ENCODE measurements around the gene DPEP3.

Gene DPEP3

DNA sequence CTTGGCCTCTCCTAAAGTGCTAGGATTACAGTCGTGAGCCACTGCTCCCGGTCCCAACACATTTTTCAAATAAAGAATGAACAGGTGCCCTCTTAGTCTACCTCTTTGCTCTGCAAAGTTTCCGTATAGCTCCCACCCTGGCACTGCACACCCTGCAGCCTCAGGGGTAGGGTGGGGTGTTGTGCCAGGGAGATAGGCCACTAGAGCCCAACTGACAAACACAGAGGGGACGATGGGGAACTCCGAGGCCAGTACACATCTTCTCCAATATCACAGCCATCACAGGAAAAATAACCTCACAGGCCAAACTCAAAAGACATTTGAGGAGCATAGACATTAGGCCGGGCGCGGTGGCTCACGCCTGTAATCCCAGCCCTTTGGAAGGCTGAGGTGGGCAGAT lies 9.2 kb downstream of the DPEP3 start:
- DNase-seq (ENCODE audit: low spot score): no peak
- TF ChIP-seq, protein P1, sequence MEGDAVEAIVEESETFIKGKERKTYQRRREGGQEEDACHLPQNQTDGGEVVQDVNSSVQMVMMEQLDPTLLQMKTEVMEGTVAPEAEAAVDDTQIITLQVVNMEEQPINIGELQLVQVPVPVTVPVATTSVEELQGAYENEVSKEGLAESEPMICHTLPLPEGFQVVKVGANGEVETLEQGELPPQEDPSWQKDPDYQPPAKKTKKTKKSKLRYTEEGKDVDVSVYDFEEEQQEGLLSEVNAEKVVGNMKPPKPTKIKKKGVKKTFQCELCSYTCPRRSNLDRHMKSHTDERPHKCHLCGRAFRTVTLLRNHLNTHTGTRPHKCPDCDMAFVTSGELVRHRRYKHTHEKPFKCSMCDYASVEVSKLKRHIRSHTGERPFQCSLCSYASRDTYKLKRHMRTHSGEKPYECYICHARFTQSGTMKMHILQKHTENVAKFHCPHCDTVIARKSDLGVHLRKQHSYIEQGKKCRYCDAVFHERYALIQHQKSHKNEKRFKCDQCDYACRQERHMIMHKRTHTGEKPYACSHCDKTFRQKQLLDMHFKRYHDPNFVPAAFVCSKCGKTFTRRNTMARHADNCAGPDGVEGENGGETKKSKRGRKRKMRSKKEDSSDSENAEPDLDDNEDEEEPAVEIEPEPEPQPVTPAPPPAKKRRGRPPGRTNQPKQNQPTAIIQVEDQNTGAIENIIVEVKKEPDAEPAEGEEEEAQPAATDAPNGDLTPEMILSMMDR (IDR thresholded peaks at IDR 0.05; ENCODE audit: borderline replicate concordance, control extremely low read depth, extremely low read depth, insufficient read depth, missing control alignments): no peak
- in situ Hi-C loops (cut with MboI; ENCODE audit: low sequenced_read_pairs, unreplicated experiment): no loop called here

DNA sequence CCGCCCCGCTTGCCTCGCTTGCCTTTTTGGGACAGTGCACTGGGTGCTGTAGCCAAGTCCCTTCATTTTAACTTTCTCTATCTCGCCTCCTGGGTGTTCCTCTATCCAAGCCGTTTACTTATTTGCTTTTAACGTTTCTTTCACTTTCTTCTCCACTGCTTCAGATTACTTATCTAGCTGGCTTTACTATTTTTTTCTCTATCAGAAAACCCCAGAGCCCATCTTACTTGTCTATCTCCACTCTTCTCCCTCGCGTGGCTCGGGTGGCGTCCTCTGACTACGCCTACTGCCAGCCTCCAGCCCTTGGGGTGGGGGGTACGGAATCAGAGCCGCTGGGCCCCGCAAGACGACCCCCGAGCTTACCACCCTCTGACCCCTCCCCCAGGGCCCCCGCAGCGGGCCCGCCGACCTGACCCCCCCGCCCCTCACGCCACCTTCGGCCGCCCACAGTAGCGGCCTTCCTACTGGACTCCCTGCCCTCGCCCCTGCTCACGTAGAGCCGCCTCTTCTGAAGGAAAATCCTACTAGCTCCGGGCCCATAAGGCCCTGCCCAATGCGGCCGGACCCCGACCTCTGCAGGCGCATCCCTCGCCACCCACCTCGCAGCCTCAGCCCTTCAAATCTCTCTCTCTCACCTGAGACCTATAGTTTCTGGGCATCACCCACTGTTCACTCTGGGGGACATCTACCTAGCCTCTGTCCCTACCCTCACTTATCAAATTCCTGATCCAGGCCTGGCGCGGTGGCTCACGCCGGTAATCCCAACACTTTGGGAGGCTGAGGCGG lies 10.9 kb downstream of the DPEP3 start:
- TF ChIP-seq, protein P1 (IDR thresholded peaks at IDR 0.05; ENCODE audit: borderline replicate concordance, control extremely low read depth, extremely low read depth, insufficient read depth, missing control alignments): no peak
- in situ Hi-C loops (cut with MboI; ENCODE audit: low sequenced_read_pairs, unreplicated experiment): no loop called here
- peak; percentile 60 for DNase-seq (ENCODE audit: low spot score)

DNA sequence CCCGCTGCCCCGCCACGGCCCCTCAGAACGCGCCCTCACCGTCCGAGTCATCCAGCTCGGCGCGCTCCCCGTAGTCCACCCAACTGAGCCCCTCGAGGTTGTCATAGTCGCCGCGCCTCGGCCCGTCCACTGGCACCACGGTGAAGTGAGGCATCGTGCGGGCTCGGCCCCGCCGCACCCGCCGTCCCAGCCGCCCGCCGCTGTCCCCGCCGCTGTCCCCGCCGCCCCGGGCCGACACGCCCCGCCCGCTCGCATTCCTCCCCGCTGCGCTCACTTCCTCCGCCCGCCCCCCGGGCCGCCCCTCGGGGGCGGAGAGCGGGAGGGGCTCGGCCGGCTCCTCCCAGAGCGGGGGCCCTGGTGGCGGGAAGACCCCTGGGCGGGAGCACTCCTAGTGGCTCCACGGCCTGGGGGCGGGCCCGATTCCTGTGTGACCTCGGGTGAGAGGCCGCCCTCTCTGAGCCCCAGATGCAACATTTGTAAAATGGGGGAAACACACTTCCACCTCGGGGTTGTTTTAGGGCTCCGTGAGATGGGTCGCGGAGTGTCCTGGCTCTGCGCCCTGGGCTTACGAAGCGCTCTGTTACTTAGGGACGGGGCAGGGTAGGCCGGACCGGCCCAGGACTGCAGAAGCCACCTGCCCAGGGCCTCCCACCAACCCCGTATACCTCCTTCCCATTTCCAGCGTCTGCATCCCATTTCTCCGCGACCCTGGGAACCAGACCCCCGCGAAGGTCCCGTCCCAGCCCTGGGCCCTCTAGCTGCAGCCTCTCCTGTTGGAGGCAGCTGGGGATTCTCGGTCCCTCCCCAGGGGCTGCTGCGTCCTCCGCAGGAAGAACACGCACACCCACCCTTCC lies 11.7 kb downstream of the DPEP3 start, which contains the start of gene SLC12A4:
SLC12A4 (minus strand) TSS at position 238 of the 854 bp plus-strand sequence; CDS start at position 154, 84 bp downstream.
- peak; percentile 99 for DNase-seq (ENCODE audit: low spot score)
- in situ Hi-C loops (cut with MboI; ENCODE audit: low sequenced_read_pairs, unreplicated experiment): no loop called here

DNA sequence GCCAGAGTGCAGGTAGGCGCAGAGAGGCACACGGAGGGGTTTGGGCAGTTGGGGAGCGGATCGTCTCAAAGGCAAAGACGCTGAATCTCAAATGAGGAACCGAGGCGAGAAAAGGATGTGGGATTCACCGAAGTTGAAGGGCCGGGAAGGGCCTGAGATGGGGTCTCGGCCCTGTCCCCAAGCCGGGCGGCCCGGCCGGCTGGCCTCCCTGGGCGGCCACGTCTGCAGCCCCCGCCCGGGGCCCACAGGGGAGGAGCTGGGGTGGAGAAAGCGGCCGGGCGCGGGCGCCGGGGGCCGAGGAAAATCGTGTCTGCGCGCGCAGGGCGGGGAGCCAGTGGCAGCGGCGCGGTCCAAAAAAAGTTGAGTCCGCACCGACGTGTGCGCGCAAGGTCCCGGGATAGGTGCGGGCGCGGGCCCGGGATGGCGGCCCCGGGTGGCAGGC lies 12.3 kb downstream of the DPEP3 start:
- in situ Hi-C loops (cut with MboI; ENCODE audit: low sequenced_read_pairs, unreplicated experiment): no loop called here
- DNase-seq (ENCODE audit: low spot score): peak; percentile 69
- TF ChIP-seq, protein P1 (IDR thresholded peaks at IDR 0.05; ENCODE audit: borderline replicate concordance, control extremely low read depth, extremely low read depth, insufficient read depth, missing control alignments): no peak

More for the DNA sequence above, 11.7 kb downstream of the DPEP3 start, which contains the start of gene SLC12A4:
- TF ChIP-seq, protein P1 (IDR thresholded peaks at IDR 0.05; ENCODE audit: borderline replicate concordance, control extremely low read depth, extremely low read depth, insufficient read depth, missing control alignments): no peak

DNA sequence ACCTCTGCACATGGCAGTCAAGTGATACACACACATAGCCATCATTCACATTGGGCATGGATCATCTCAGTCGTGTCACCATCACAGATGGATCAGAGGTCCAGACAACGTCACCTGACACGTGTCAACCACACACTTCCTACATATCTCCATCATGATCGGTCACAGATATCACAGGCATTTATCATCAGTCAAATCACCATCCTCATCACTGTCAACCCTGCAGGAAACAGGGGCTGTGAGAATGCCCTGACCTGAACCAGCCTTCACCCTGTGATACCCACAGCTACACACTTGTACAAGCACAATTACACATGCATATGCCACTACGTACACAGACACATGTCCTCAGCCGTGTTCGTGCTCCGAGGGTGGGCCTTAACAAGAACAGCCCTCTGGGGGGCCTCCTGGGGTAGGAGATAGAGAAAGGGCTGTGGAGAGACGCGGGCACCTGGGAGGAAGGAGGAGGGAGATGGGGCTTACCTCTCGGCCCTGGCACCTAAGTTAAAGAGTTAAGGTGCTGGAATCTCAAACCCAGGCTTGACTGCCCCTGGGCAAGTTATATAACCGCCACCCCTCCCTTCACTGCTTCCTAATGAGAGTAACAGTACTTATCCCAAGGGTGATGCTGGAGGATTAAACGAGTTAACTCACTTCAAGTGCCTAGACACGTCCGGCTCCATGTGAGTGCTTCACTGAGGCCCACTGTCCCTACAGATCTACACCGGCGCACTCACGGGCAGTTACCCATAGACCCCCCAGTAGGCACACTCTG lies 12.9 kb downstream of the DPEP3 start:
- DNase-seq (ENCODE audit: low spot score): no peak
- in situ Hi-C loops (cut with MboI; ENCODE audit: low sequenced_read_pairs, unreplicated experiment): no loop called here
- TF ChIP-seq, protein P1 (IDR thresholded peaks at IDR 0.05; ENCODE audit: borderline replicate concordance, control extremely low read depth, extremely low read depth, insufficient read depth, missing control alignments): peak; percentile 24

Measured in GM13976 (cell line).